GM21528 (cell line): ENCODE data around the gene ANKRA2.

ENCODE experiments used
- ATAC-seq: cut with Tn5 transposase; IDR thresholded peaks from one replicate; pipeline ENCODE4 v1.9.1; 2021; ENCODE audit warnings: mild to moderate bottlenecking, moderate library complexity; ENCODE audit not compliant: unreplicated experiment, low FRiP score

ANKRA2 gene

GRCh38 chr5:73565139-73565968 lies at the start of gene ANKRA2, which contains the start of gene UTP15:
Gene ANKRA2 (minus strand): TSS chr5:73565639. CDS start chr5:73562881, 2,758 bp downstream.
Gene UTP15 (plus strand): TSS chr5:73565743. CDS start chr5:73567345, 1,602 bp downstream.
- peak; percentile 98 for ATAC-seq

DNA sequence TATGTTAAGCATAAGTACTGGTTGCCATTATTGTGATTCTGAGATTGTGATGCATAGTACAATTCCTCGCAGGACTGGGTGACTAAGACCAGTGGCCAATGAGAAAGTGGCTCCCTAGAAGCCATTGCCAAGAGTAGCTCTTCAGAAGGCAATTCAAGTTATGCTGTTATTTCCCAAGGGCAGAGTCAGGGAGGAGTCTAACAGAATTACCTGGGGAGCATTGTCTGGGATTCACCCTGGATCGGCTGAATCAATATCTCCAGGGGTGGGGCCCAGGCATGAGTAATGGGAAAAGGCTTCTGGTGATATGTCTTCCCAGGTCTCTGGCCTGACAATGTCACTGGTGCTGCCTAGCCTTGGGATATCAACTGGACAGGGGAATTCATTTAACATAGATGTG lies 49.6 kb upstream of the ANKRA2 start:
- no peak for ATAC-seq

DNA sequence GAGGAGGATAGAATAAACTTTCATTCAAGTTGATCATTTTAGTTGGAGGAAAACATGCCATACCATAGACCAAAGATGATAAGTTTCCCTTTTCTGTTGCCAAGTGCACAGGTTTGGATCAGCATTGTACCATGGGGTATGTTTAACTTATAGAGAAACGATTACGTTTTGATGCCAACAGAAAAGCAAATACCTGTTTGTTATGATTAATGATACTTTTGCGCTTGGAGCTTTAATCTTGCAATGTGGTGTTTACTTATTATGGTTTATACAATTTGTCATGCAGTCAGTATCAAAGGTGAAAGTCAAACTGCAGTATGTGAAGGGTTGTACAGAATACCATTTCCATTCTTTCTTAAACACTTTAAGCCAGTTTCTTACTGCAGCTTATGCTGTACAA lies 47.4 kb upstream of the ANKRA2 start:
- ATAC-seq: no peak

- ATAC-seq: no peak
These were observed 41.8 kb upstream of the ANKRA2 start for GRCh38 chr5:73607228-73607627.

DNA sequence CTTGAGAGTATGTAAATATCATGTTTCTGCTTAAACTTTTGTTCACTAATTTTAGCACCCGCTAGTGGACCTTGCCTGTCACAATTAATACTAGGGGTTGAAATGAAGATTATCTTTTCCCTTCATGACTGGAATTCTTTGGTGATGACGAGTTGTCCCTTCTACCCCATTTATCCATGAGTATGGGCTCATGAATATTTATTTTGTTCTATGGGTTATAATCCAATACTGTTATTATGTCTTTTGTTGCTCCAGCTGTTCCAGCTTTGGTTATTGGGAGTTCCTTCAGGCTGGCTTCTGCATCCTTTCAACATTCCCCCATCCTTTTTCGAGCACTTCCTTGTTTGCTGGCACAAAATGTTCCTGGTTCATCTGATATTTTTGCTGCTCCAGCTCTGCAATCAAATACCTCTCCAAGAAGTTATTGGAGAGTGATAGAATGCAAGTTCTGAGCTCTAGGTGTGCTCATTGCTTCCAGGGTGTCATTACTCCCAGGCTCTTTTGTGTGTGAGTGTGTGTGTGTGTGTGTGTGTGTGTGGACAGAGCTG lies 40.8 kb upstream of the ANKRA2 start:
- ATAC-seq: no peak

DNA sequence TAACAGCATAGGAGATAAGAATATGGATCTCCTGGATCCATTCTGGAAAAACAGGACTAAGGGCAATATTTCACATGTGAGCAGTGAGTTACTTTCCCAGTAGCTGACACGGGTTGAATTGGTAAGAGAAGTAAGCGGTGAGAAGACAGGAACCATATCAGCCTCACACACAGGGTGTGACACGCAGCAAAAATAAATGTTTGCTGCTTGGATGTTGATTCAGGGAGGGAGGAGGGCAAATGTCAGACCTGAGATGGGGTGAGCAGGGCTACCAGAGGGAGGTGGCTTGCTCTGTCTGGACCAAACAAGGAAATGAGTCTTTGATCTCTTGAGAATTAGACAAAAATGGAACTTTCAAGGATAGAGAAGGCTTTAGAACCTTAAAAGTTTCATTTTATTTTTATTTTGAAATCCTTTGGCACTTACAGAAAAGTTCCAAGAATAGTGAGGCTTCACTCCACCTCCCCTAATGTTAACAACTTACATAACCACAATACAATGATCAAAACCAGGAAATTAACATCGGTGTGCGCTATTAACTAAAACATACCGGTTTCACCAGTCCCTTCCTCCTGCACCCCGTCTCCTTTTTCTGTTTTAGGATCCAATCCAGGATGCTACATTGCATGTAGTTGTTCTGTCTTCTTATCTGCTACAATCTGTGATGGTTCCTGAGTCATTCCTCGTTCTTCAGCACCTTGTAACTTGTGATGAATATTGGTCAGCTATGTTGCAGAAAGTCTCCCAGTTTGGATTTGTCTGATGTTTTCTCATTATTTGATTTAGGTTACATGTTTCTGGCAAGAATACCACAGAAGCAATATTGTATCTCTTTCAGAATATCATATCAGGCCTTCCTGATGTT lies 40.0 kb upstream of the ANKRA2 start:
- ATAC-seq: no peak

DNA sequence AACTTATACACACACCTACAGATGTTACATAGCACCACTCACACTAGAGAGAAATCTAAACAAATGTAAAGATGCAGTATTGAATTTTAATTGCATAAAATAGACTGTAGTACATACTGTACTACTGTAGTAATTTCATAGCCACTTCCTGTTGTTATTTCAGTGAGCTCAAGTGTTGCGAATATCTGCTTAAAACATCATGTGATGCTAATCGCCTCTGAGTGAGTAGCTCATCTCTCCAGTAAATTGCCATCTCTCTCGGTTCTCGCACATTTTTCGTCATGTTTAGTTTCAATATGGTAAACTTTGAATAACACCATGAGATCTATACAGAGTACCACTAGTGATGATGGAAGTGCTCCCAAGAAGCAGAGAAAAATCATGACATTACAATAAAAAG lies 38.6 kb upstream of the ANKRA2 start:
- ATAC-seq: no peak

DNA sequence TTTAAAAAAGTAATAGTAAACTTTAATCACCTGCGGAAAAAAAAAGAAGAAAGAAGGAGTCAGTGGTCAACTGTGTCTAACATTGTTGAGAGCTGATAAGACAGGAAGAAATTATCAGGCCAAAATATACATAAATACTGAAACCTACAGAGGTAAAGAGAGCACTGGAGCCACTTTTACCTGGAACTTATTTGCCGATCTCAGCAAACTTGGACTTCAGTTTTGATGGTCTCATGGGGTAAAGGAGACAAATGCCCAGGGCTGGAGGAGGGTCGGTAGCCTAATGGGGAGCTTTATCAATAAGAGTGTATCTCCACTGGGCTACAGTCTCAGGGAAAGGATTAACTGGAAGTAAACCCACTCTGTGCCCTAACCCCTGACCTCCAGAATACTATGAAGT lies 33.9 kb upstream of the ANKRA2 start:
- no peak for ATAC-seq

DNA sequence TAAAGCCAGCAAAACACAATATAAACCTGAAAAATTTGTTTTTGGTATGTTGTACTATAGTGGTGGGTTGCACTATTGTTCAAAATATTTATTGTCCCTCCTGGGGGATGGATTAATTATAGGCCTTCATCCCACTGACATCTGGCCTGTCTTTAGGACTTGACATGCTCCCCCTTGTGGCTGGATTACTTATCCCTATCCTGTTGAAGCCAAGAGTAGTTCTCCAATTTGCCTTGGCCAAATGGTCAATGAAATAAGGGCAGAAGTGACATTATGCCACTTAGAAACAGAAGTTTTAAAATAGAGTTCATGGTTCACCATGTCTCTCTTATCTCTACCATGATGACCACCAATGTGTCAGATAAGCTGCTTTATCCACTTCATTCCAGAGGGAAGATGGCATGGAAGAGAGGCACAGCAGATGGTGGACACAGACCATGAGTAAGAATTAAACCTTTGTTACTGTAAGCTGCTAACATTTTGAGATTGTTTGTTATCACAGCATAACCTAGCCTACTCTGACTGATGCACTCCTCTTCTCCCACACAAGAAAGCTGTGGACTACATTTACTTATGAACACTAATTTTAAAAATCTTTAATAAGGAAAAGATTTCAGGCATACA lies 31.4 kb upstream of the ANKRA2 start:
- ATAC-seq: no peak

DNA sequence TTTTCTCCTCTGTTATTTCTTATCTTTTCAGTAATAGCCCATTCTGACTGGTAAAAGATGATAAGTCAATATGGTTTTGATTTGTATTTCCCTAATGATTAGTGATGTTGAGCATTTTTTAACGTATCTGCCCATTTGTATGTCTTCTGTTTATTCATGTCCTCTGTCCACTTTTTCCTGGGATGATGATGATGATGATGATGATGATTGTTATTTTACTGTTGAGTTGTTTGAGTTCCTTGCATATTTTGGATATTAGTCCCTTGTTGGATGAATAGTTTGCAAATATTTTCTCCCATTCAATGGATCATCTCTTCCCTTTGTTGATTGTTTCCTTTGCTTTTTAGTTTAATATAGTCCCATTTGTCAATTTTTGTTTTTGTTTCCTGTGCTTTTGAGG lies 27.1 kb upstream of the ANKRA2 start:
- no peak for ATAC-seq

DNA sequence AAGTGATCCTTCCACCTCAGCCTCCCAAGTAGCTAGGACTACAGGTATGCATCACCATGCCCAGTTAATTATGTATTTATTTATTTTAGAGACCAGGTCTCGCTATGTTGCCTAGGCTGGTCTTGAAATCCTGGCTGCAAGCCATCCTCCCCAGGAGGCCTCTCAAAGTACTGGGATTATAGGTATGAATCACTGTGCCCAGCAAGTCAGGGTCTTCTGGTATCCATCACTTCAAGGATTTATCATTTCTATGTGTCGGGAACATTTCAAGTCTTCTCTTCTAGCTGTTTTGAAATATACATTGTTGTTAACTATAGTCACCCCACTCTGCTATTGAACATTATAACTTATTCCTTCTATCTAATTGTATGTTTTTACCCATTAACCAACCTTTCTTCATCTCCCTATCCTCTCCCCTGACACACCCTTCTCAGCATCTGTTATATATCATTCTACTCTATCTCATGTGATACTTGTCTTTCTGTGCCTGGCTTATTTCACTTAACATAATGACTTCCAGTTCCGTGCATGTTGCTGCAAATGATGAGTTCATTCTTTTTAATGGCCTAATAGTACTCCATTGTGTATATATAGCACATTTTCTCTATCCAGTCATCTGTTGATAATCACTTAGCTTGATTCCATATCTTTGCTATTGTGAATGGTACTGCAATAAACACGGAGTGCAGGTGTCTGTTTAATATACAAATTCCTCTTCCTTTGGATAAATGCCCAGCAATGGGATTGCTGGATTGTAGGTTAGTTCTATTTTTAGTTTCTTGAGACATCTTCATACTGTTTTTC lies 26.5 kb upstream of the ANKRA2 start:
- ATAC-seq: no peak

- peak; percentile 71 for ATAC-seq
These were observed 25.8 kb upstream of the ANKRA2 start for GRCh38 chr5:73591102-73591695.

DNA sequence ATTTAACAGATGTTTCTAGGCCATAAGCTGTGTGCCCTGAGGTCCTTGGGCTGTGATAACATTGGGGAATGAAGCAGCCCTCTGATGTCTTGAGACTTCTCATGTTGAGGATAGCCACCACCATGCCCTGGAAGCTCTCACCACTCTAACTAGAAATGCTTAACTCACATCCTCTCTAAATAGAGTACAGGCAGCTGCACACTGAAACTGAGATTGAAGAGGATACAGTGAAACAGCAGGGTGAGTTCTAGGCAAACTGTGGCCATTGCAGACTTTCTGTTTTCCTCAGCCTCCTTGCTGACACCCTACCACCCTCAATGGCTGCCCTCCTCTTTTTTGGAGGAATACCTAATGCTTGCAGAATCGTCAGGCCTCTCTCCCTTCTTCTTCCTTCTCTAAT lies 22.5 kb upstream of the ANKRA2 start:
- ATAC-seq: no peak

DNA sequence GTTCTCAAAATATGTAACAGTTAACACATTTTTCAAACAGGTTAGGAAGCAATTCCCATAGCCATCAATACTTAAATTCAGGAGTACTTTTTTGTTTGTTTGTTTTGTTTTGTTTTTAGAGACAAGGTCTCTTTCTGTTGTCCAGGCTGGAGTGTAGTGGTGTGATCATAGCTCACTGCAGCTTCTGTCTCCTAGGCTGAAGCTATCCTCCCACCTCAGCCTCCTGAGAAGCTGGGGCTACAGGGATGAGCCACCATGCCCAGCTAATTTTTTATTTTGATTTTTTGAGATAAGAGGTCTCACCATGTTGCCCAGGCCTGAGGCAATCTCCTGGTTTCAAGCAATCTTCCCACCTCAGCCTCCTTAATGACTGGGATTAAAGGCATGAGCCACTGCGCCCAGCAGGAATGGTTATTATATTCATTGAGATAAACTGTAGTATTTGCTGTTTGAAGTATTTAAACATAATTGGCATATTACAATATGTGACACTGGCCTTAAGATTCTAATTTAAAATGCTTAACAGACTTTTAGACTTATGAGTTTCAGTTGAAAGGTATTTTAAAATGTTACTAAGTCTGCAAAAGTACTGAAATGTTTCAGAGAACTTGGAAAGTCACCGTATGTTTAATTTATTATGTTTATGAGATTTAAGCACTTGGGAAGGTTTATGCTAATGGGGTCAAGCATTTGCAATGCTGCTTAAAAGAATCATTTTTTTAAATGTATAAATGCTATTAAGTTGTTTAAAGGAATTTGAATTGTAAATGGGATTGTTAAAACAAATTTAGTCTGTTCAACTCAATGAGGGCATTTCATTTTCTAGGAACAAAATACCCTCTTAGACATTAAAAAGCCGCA lies 17.1 kb upstream of the ANKRA2 start:
- ATAC-seq: no peak

- ATAC-seq: peak; percentile 0
These were observed 619 bp upstream of the ANKRA2 start for GRCh38 chr5:73565969-73566547.

DNA sequence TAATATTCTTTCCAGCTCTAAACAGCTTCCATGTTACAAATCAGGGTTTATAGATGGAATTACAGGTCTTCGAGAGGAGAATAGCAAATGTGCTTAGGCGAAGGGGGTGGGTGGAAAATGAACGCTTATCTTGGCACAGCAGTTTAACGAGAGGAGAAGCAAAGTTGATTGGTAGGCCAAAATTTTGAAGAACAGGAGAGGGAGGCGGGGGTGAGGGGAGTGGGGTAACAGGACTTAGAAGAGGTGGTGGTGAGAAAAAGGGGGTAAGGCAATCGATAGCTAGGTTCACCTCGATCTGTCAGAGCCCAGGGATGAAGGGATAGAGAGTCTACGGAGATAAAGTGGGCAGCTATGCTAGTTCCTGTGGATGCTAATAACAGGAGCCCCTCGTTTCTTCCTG lies 764 bp downstream of the ANKRA2 start:
- peak; percentile 2 for ATAC-seq

GRCh38 chr5:73564018-73564417 lies 1.4 kb downstream of the ANKRA2 start:
- ATAC-seq: no peak

DNA sequence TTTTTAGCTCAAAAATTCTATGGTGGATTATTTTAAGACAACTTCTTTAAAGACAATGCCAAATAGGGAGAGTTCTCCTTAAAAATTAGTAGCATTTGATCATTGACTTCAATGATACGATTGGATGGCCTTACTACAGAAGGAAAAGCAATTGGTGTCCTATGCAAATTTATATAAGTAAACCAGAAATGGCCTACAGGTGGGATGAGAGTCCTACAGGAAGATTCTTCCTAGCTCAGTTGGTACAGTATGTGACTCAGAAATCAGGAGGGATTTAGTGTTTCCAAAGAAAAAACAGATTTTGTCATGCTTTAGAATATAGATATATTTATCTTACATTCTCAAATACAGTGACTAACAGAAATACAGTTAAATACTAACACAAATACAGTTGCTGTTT lies 6.5 kb downstream of the ANKRA2 start:
- ATAC-seq: no peak
